Stimulated activated CD4-positive, alpha-beta T cell treated with anti-CD3 and anti-CD28 coated beads, Interleukin-15, amount 100 ng/mL, for 1 hour (primary cell): Measurements from ENCODE around the gene BAIAP2L1.

ENCODE experiments used
- DNase-seq, 2 donors: peaks; one replicate each; pipeline ENCODE4 v3.0.0-alpha.2; 2020; ENCODE audit warnings: low read depth in 1 of 2, low spot score in 1 of 2

Gene BAIAP2L1

GRCh38 chr7:98280791-98281756 lies 119.8 kb downstream of the BAIAP2L1 start, which contains the start of gene BRI3:
Gene BRI3 (plus strand): TSS chr7:98281686. CDS start chr7:98281796, 110 bp downstream.
- peak; percentile 82 to 95 for DNase-seq

GRCh38 chr7:98280296-98280695 lies 120.6 kb downstream of the BAIAP2L1 start:
- DNase-seq, result no peak

- no peak for DNase-seq
Observed at GRCh38 chr7:98278936-98279335, 122.0 kb downstream of the BAIAP2L1 start.

- no peak for DNase-seq
Observed at GRCh38 chr7:98278408-98278807, 122.5 kb downstream of the BAIAP2L1 start.

GRCh38 chr7:98276241-98276761 lies 124.6 kb downstream of the BAIAP2L1 start:
- no peak for DNase-seq

- no peak for DNase-seq
Observed at GRCh38 chr7:98267303-98267702, 133.6 kb downstream of the BAIAP2L1 start.

- no peak for DNase-seq
Observed at GRCh38 chr7:98266840-98267239, 134.1 kb downstream of the BAIAP2L1 start.

GRCh38 chr7:98265841-98266271 lies 135.0 kb downstream of the BAIAP2L1 start:
- DNase-seq, result no peak

GRCh38 chr7:98257701-98258100 lies 143.2 kb downstream of the BAIAP2L1 start:
- DNase-seq, result no peak

GRCh38 chr7:98256431-98256830 lies 144.5 kb downstream of the BAIAP2L1 start:
- DNase-seq, result no peak

- no peak for DNase-seq
Observed at GRCh38 chr7:98254951-98255610, 145.8 kb downstream of the BAIAP2L1 start.

GRCh38 chr7:98254516-98254915 lies 146.4 kb downstream of the BAIAP2L1 start:
- DNase-seq, result no peak

- no peak for DNase-seq
Observed at GRCh38 chr7:98252425-98253054, 148.3 kb downstream of the BAIAP2L1 start.

GRCh38 chr7:98251601-98252424 lies 149.1 kb downstream of the BAIAP2L1 start, which contains the start of gene TECPR1:
Gene TECPR1 (minus strand): TSS chr7:98252232. CDS start chr7:98246146, 6,086 bp downstream.
- DNase-seq, result peak; percentile 72 to 80

GRCh38 chr7:98251231-98251600 lies 149.7 kb downstream of the BAIAP2L1 start:
- DNase-seq, result no peak

GRCh38 chr7:98250789-98251188 lies 150.1 kb downstream of the BAIAP2L1 start:
- DNase-seq, result peak in 1 of 2 donors; percentile 13

- DNase-seq, result no peak
Observed at GRCh38 chr7:98249106-98249505, 151.8 kb downstream of the BAIAP2L1 start.

GRCh38 chr7:98248156-98248555 lies 152.7 kb downstream of the BAIAP2L1 start:
- DNase-seq, result no peak

GRCh38 chr7:98244871-98245270 lies 156.0 kb downstream of the BAIAP2L1 start:
- no peak for DNase-seq

- no peak for DNase-seq
Observed at GRCh38 chr7:98242934-98243333, 158.0 kb downstream of the BAIAP2L1 start.
